Left lung (tissue), 10 donors: ENCODE measurements around the gene CHSY1. TPM values are rescaled to one million over a fixed set of nuclear protein-coding genes. Genes with fewer than 3 reads are reported as not detected.

ENCODE experiments used
- ATAC-seq: fragments of 200-7000 bp; cut with Tn5 transposase; one replicate; pipeline ENCODE4 v1.9.1; 2020; ENCODE audit warnings: moderate library complexity
- DNase-seq, 4 donors: peaks; one replicate each; pipeline ENCODE4 v3.0.0-alpha.2; 2013 to 2020
- H3K27ac ChIP-seq, 2 donors: fragments of 200-600 bp; sonication (generic) in 1 of 2; one replicate each; pipeline versions ENCODE4 v1.5.0 to v1.8.0; 2020 to 2021
- H3K27me3 ChIP-seq, 2 donors: fragments of 200-600 bp; sonication (generic) in 1 of 2; one replicate each; pipeline versions ENCODE4 v1.5.0 to v1.8.0; 2020 to 2021
- H3K36me3 ChIP-seq, 2 donors: fragments of 200-600 bp; sonication (generic) in 1 of 2; one replicate each; pipeline versions ENCODE4 v1.5.0 to v1.8.0; 2020 to 2021
- H3K4me1 ChIP-seq, 2 donors: fragments of 200-600 bp; one replicate each; pipeline ENCODE4 v1.8.0; 2021
- H3K4me3 ChIP-seq, 2 donors: fragments of 200-600 bp; sonication (generic) in 1 of 2; one replicate each; pipeline versions ENCODE4 v1.5.0 to v1.8.0; 2020 to 2021; ENCODE audit warnings: mild to moderate bottlenecking in 1 of 2
- H3K9me3 ChIP-seq, 2 donors: fragments of 200-600 bp; sonication (generic) in 1 of 2; one replicate each; pipeline versions ENCODE4 v1.5.0 to v1.8.0; 2020 to 2021
- intact Hi-C, 2 donors: fragments of 100-400 bp; cut with DNase I; formaldehyde crosslinking; loops; one replicate each; pipeline versions ENCODE4 v1.11.2 to v1.14.2; 2022
- polyA plus RNA-seq, 6 donors: library from polyadenylated mRNA; unstranded; fragments of 120-200 nt; gene quantifications; one replicate each; pipeline ENCODE4 v1.2.1, GENCODE V29; 2013; ENCODE audit not compliant: insufficient read length in 6 of 6
- total RNA-seq, 2 donors: library from RNA; stranded (reverse); fragmentation: NEBNext Ultra II Directional; extraction: Animal tissue kit (Norgen Biotek cat#: 25700); gene quantifications; one replicate each; pipeline ENCODE4 v1.2.1, GENCODE V29; 2021
- TF ChIP-seq, protein P1 (sequence below), 2 donors: fragments of 200-600 bp; sonication (generic) in 1 of 2; IDR thresholded peaks; one replicate each; pipeline versions ENCODE4 v1.5.0 to v1.8.0; 2021; ENCODE audit warnings: antibody characterized with exemption in 2 of 2
- donor health status: DM: no; HTN: yes; CAD: no.
- donor health status: DM: no; HTN: no; CAD: no.

Gene CHSY1
- total and polyA plus RNA-seq, 8 donors = 33.3 to 61.5 (median 51.5) TPM

DNA sequence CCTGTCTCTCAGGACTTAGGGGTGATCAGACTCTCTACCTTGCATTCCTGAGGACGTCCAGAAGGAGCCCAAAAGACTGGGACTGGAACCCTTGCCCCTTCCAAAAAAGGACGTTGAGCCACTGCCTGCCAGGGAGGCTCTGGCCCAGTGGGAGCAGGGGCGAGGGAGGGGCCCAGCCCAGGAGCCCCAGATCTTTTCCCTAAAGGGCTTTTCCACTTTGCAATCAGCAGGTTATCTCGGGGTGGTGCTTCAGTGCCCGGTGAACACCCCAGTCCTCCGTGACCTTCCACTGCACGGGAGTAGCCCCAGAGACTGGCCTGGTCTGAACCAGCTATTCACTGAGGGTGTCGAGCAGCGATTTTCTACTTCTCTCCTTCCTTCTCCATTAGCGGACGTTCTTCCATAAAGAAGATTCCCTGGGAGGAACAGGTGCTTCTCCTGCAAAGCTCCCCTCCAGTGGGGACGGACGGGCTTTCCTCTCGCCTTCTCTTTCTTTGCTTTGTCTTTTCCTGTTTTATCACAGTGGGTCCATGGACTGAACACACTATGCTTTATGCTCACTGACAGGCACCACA lies 113.7 kb downstream of the CHSY1 start:
- Histone ChIP-seq H3K4me1 (peaks cover 0 to 27% of the 10 kb centered on the region in 2 donors), H3K4me3 (no peak overlapping the region), H3K36me3 (no peaks in the 10 kb centered on the region), H3K27me3 (no peaks in the 10 kb centered on the region), H3K27ac (peak overlapping the region in 1 of 2 donors; percentile 70), H3K9me3 (peaks cover 0 to 4% of the 10 kb centered on the region in 2 donors)
- ATAC-seq (no peak), DNase-seq (peak in 1 of 4 donors; percentile 21)
- TF ChIP-seq, protein P1, sequence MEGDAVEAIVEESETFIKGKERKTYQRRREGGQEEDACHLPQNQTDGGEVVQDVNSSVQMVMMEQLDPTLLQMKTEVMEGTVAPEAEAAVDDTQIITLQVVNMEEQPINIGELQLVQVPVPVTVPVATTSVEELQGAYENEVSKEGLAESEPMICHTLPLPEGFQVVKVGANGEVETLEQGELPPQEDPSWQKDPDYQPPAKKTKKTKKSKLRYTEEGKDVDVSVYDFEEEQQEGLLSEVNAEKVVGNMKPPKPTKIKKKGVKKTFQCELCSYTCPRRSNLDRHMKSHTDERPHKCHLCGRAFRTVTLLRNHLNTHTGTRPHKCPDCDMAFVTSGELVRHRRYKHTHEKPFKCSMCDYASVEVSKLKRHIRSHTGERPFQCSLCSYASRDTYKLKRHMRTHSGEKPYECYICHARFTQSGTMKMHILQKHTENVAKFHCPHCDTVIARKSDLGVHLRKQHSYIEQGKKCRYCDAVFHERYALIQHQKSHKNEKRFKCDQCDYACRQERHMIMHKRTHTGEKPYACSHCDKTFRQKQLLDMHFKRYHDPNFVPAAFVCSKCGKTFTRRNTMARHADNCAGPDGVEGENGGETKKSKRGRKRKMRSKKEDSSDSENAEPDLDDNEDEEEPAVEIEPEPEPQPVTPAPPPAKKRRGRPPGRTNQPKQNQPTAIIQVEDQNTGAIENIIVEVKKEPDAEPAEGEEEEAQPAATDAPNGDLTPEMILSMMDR (IDR thresholded peaks at IDR 0.05) = no peak
- intact Hi-C loops = no loop called here

DNA sequence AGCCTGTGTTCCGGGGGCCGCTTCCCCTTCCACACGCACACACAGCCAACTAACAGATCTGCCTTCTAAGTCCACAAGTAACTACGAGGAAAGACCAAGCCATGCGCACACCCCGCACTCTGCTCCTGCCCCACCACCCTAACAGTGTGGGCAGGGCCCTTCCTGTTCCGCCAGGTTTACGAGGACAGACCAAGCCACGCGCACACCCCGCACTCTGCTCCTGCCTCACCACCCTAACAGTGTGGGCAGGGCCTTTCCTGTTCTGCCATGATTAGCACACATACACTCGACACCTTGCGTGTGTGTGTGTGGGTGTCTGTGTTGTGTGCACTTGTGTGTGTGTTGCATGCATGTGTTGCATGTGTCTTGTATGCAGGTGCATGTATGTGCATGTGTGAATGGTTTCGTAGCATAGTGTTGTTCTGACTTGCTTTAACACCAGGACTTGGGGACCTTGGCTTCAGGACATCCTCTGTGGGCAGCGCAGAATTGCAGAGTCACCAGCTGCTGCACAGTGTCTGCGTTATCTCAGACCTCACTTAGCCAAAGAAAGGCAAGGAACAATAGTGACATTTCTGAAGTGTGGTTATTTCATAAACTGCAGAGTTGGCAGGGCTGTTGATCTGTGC lies 114.4 kb downstream of the CHSY1 start:
- intact Hi-C loops = no loop called here
- no peak overlapping the region for H3K4me3 ChIP-seq
- DNase-seq (peak in 1 of 4 donors; percentile 79), ATAC-seq (no peak)
- H3K27ac ChIP-seq = peak overlapping the region in 1 of 2 donors; percentile 70
- peaks cover 0 to 4% of the 10 kb centered on the region in 2 donors for H3K9me3 ChIP-seq
- H3K36me3 ChIP-seq = no peaks in the 10 kb centered on the region
- H3K27me3 ChIP-seq = no peaks in the 10 kb centered on the region
- peaks cover 0 to 27% of the 10 kb centered on the region in 2 donors for H3K4me1 ChIP-seq
- TF ChIP-seq, protein P1 (IDR thresholded peaks at IDR 0.05) = no peak

DNA sequence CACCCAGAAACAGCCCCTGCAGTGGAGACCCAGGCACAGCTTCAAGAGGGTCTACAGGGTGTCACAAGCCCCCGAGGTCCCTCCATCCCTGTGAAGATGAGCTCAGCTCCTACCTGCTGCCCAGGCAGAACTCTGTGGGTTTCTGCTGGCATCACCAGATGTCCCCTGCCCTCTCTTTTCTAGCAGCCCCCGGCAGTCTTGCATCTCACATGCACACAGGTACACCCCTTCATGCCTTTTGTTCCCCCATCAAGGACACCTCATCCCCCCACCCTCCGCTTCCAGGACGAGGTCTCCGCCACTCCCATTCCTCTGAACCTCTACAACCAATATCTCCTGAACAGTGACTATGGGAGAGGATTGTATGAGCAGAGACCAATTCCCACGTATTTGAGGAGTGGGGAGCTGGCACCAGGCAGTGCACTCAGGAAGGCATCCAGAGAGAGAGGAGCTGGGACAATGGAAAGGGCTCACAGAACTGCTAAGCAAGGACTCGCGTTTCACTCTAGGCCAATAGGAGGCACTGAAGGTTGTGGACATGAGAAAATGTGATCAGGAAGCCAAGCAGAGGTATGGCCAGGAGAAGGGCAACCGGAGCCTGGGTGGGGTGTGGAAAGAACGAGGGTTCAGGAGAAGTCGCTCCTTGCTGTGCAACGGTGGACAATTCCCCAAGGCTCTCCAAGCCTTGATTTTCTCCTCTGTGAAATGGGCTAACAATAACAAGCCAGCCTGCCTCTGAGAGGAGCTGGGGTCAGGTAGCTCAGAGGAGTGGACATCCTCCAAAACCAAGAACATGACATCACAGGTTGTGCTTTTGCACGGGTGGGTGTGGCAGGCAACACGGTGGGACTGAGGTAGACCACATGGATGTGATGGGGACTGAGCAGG lies 115.2 kb downstream of the CHSY1 start:
- Histone ChIP-seq H3K4me3 (no peak overlapping the region), H3K27me3 (no peaks in the 10 kb centered on the region), H3K27ac (peak overlapping the region in 1 of 2 donors; percentile 70), H3K36me3 (no peaks in the 10 kb centered on the region), H3K9me3 (peaks cover 0 to 4% of the 10 kb centered on the region in 2 donors), H3K4me1 (peaks cover 0 to 27% of the 10 kb centered on the region in 2 donors)
- TF ChIP-seq, protein P1 (IDR thresholded peaks at IDR 0.05) = no peak
- DNase-seq = peak in 1 of 4 donors; percentile 17
- intact Hi-C loops = no loop called here
- ATAC-seq = no peak

DNA sequence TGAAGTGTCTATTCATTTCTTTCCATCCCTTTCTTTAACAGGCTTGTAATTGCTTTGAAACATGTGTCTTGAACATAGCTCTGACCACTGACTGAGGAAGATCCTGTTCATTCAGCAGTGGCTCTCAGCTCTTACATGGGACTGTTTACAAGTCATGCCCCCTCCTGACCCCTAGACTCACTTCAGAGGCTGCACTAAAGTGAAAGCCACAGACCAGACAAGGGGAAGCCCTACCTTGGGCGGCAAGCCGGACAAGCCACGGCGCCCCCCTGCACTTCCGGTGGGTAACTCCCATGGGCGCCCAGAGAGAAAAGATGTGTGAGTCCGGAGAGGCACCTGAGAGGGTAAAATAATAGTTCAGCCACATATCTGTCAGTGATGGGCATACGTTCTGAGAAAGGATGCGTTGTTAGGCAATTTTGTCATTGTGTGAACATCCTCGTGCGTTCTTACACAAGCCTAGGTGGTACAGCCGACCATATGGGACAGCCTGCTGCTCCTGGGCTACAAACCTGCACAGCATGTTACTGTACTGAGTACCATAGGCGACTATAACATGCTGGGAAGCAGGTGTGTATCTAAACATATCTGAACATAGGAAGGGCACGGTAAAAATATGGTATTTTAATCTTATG lies 116.2 kb downstream of the CHSY1 start:
- H3K4me1 ChIP-seq = peaks cover 0 to 30% of the 10 kb centered on the region in 2 donors
- intact Hi-C loops = no loop called here
- no peaks in the 10 kb centered on the region for H3K27me3 ChIP-seq
- H3K36me3 ChIP-seq = no peaks in the 10 kb centered on the region
- TF ChIP-seq, protein P1 (IDR thresholded peaks at IDR 0.05) = no peak
- H3K27ac ChIP-seq = no peak overlapping the region
- ATAC-seq = no peak
- no peak overlapping the region for H3K4me3 ChIP-seq
- peak in 1 of 4 donors; percentile 72 for DNase-seq
- peaks cover 0 to 4% of the 10 kb centered on the region in 2 donors for H3K9me3 ChIP-seq
